Stimulated activated naive CD4-positive, alpha-beta T cell treated with Interleukin-2 at 50 U/mL for 16 hours (primary cell): Measurements from ENCODE around the gene DIP2A.
"Not testable (repeated sequence)": the region's sequence is repeated elsewhere in the genome, so short reads cannot be mapped to it uniquely, and the experiment has no call there.

ENCODE experiments used
- DNase-seq: peaks from one replicate; lab custom pipeline; 2025; lab: John Stamatoyannopoulos, UW

Gene DIP2A

GRCh38 chr21:46527393-46527792 lies 68.7 kb downstream of the DIP2A start:
- not testable (repeated sequence) for DNase-seq

- no peak for DNase-seq
Observed at GRCh38 chr21:46527801-46528200, 69.1 kb downstream of the DIP2A start.

GRCh38 chr21:46532080-46532479 lies 73.4 kb downstream of the DIP2A start:
- no peak for DNase-seq

- no peak for DNase-seq
Observed at GRCh38 chr21:46537026-46537425, 78.3 kb downstream of the DIP2A start.

GRCh38 chr21:46538262-46538661 lies 79.6 kb downstream of the DIP2A start:
- no peak for DNase-seq

GRCh38 chr21:46538851-46539666 lies 80.4 kb downstream of the DIP2A start:
- no peak for DNase-seq

- no peak for DNase-seq
Observed at GRCh38 chr21:46540087-46540710, 81.5 kb downstream of the DIP2A start.

GRCh38 chr21:46542588-46543124 lies 84.0 kb downstream of the DIP2A start:
- DNase-seq: no peak

- no peak for DNase-seq
Observed at GRCh38 chr21:46543306-46543705, 84.6 kb downstream of the DIP2A start.

GRCh38 chr21:46544003-46544402 lies 85.3 kb downstream of the DIP2A start:
- DNase-seq: no peak

- no peak for DNase-seq
Observed at GRCh38 chr21:46544824-46545223, 86.1 kb downstream of the DIP2A start.

GRCh38 chr21:46545363-46545762 lies 86.7 kb downstream of the DIP2A start:
- DNase-seq: no peak

GRCh38 chr21:46545911-46546310 lies 87.2 kb downstream of the DIP2A start:
- no peak for DNase-seq

- DNase-seq: no peak
Observed at GRCh38 chr21:46546799-46547198, 88.1 kb downstream of the DIP2A start.

- DNase-seq: no peak
Observed at GRCh38 chr21:46549650-46550049, 91.0 kb downstream of the DIP2A start.

- DNase-seq: peak; percentile 27
Observed at GRCh38 chr21:46550116-46550941, 91.6 kb downstream of the DIP2A start.

- DNase-seq: peak; percentile 16
Observed at GRCh38 chr21:46551636-46552241, 93.0 kb downstream of the DIP2A start.

- DNase-seq: no peak
Observed at GRCh38 chr21:46552274-46552673, 93.6 kb downstream of the DIP2A start.

- DNase-seq: no peak
Observed at GRCh38 chr21:46552865-46553379, 94.2 kb downstream of the DIP2A start.

- DNase-seq: no peak
Observed at GRCh38 chr21:46553993-46554392, 95.3 kb downstream of the DIP2A start.

GRCh38 chr21:46554431-46555224 lies 95.9 kb downstream of the DIP2A start:
- DNase-seq: no peak
